ENCODE measurements around the gene PRDM1.

The PRDM1 gene

GRCh38 chr6:106132153-106132698, 46.1 kb downstream of the PRDM1 start:
- no peak for TF ChIP-seq CTCF (IDR thresholded peaks at IDR 0.05; ENCODE audit: low read depth, low read length, missing control alignments)
- H3K4me3 ChIP-seq (replicated peaks; ENCODE audit: low read depth, low read length), result no peak overlapping the region
- no peak for DNase-seq (ENCODE audit: extremely low read depth, low read depth)

- no peak for DNase-seq (ENCODE audit: extremely low read depth, low read depth)
- no peak overlapping the region for H3K4me3 ChIP-seq (replicated peaks; ENCODE audit: low read depth, low read length)
These were observed 46.9 kb downstream of the PRDM1 start for GRCh38 chr6:106133040-106133439.

GRCh38 chr6:106134087-106134770, 48.1 kb downstream of the PRDM1 start:
- TF ChIP-seq CTCF (IDR thresholded peaks at IDR 0.05; ENCODE audit: low read depth, low read length, missing control alignments), result no peak
- DNase-seq (ENCODE audit: extremely low read depth, low read depth), result no peak
- H3K4me3 ChIP-seq (replicated peaks; ENCODE audit: low read depth, low read length), result no peak overlapping the region

More at GRCh38 chr6:106133040-106133439, 46.9 kb downstream of the PRDM1 start:
- no peak for TF ChIP-seq CTCF (IDR thresholded peaks at IDR 0.05; ENCODE audit: low read depth, low read length, missing control alignments)

- H3K4me3 ChIP-seq (replicated peaks; ENCODE audit: low read depth, low read length), result no peak overlapping the region
- TF ChIP-seq CTCF (IDR thresholded peaks at IDR 0.05; ENCODE audit: low read depth, low read length, missing control alignments), result no peak
- no peak for DNase-seq (ENCODE audit: extremely low read depth, low read depth)
These were observed 48.9 kb downstream of the PRDM1 start for GRCh38 chr6:106134906-106135634.

GRCh38 chr6:106135911-106136571, 49.9 kb downstream of the PRDM1 start:
- TF ChIP-seq CTCF (IDR thresholded peaks at IDR 0.05; ENCODE audit: low read depth, low read length, missing control alignments), result no peak

GRCh38 chr6:106136845-106137244, 50.7 kb downstream of the PRDM1 start:
- no peak overlapping the region for H3K4me3 ChIP-seq (replicated peaks; ENCODE audit: low read depth, low read length)
- TF ChIP-seq CTCF (IDR thresholded peaks at IDR 0.05; ENCODE audit: low read depth, low read length, missing control alignments), result no peak
- DNase-seq (ENCODE audit: extremely low read depth, low read depth), result no peak

More at GRCh38 chr6:106135911-106136571, 49.9 kb downstream of the PRDM1 start:
- H3K4me3 ChIP-seq (replicated peaks; ENCODE audit: low read depth, low read length), result no peak overlapping the region
- DNase-seq (ENCODE audit: extremely low read depth, low read depth), result no peak

Measured in HFF-Myc (cell line).